ENCODE results near the gene ATG5.

- TF ChIP-seq KLF9 (tag by site-specific recombination; IDR thresholded peaks at IDR 0.05; ENCODE audit: low read depth), result no peak
- TF ChIP-seq TCF7L2 (IDR thresholded peaks at IDR 0.05; ENCODE audit: borderline replicate concordance, low read depth, low read length), result no peak
- TF ChIP-seq ZNF239 (tag by site-specific recombination; IDR thresholded peaks at IDR 0.05), result no peak
- no peak for TF ChIP-seq ZNF629 (tag by site-specific recombination; IDR thresholded peaks at IDR 0.05)
- no peak for TF ChIP-seq ZNF214 (tag by site-specific recombination; IDR thresholded peaks at IDR 0.05; ENCODE audit: borderline replicate concordance)
- TF ChIP-seq ZNF660 (tag by site-specific recombination; IDR thresholded peaks at IDR 0.05), result no peak
- no peak for TF ChIP-seq ZNF510 (tag by site-specific recombination; IDR thresholded peaks at IDR 0.05; ENCODE audit: insufficient replicate concordance)
- no peak for TF ChIP-seq CTCF (tag by site-specific recombination; IDR thresholded peaks at IDR 0.05)
Measured at GRCh38 chr6:106185615-106186014, 139.9 kb downstream of the ATG5 start.

Measured in HEK293 (cell line).